Activated gamma-delta T cell treated with anti-CD3 and anti-CD28 coated beads, Interleukin-2, amount 50 U/mL, for 16 hours (primary cell): ENCODE data around the gene RNF183.
"Not testable (repeated sequence)": the region's sequence is repeated elsewhere in the genome, so short reads cannot be mapped to it uniquely, and the experiment has no call there.

ENCODE experiments used
- DNase-seq: peaks from one replicate; pipeline ENCODE4 v3.0.0-alpha.2; 2020; ENCODE audit warnings: low read depth

Gene RNF183

GRCh38 chr9:113316030-113316429, 12.9 kb upstream of the RNF183 start:
- DNase-seq: no peak

DNA sequence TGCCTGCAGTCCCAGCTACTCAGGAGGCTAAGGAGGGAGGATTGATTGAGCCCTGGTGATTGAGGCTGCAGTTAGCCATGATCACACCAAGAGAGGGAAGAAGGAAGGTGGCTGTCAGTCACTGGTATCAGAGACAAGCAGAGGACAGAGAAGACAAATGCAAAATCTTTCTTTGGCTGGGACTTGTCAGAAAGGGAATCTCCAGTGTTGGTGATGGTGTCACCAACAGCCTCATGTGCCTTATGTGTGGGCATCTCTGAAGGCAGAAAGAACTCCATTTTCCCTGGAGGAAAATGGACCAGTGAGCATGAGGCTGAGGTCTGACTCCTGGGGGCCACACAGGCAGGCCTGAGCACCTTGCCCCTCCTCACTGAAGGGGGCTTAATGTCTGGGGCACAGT, 12.1 kb upstream of the RNF183 start:
- DNase-seq: no peak

GRCh38 chr9:113313261-113313660, 10.1 kb upstream of the RNF183 start:
- no peak for DNase-seq

GRCh38 chr9:113311961-113312360, 8.8 kb upstream of the RNF183 start:
- DNase-seq: no peak

- no peak for DNase-seq
Observed at GRCh38 chr9:113310538-113310937, 7.4 kb upstream of the RNF183 start.

GRCh38 chr9:113309204-113309813, 6.1 kb upstream of the RNF183 start:
- DNase-seq: no peak

DNA sequence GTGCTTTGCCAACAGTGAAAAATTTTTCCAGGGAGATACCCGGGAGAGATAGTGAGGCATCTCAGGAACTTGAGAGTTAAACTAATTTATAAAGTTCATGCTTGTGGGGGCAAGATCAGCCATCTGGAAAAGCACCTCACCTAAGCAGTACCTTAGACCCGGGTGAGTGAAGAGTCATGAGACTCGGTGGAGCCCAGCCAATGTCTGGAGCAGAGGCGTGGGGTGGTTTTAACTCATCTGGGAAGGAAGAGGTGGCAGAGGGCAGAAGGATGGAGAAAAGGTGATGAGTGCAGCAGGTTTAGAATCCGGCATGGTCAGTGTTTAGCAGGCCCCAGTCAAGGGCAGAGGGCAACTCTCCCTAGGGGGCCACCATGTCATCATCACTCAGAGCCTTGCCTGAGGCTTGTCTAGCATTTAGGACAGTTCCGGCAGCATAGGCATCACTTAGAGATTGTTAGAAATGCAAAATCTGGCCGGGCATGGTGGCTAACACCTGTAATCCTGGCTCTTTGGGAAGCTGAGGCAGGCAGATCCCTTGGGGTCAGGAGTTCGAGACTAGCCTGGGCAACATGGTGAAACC, 4.3 kb upstream of the RNF183 start:
- no peak for DNase-seq

GRCh38 chr9:113306566-113306965, 3.4 kb upstream of the RNF183 start:
- DNase-seq: no peak

DNA sequence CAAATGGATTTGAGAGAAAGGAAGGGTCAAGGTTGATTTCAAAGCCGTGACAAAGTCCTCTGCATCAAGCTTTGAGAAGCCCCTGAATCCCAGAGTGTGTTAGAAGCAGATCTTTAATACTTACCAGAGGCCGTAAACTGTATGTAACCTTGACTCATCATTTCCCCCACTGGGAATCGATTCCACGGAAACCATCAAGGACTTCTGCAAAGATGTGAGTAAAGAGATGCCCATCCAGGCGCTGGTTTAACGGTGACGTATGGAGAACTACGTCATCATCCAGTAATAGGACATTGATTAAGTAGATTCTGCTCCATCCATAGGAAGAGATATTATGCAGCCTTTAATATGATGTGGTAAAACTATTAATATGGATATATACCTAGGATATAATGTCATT, 1.6 kb downstream of the RNF183 start:
- no peak for DNase-seq

DNA sequence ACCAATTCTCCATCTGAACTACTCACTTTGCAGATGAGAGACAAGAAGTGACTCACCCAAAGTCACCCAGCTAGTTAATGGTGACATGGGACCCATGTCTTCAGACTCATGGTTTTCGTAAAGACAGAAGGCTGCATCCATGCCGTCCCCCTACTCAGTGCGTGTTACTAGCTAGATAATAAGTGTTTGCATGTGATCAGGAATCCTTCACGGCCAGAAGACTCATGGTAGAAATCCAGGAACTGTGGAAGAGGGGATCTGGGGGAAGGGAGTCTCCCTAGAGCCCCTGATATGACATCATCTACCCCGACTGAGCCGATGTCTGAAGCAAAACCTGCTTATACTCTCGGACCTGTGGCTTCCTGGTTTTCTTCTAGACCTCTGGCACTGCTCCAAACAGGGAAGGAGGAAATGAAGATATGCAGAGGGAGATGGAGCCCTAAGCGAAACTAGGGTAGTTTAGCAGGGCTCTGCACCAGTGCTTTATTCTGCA, 3.3 kb downstream of the RNF183 start:
- no peak for DNase-seq

GRCh38 chr9:113298924-113299770, 4.0 kb downstream of the RNF183 start:
- DNase-seq: no peak

DNA sequence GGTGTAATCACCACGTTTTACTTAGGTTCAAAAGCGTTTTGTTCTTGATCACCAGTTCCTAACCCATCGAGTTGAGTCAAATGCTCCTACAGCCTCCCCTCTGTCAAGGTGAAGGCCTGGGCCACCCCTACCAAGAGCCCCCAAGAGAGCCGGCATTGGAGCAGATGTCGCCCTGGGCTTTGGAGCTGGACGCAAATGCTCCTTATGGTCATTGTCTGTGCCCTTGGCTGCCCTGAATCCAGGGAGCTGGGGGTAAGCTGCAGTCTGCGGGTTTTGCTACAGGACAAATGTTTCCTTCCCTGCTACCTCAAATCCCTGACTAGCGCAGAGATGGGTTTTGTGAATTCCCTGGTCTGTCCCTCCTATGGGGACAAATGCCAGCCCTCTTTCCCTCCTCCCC, 4.9 kb downstream of the RNF183 start:
- DNase-seq: no peak

DNA sequence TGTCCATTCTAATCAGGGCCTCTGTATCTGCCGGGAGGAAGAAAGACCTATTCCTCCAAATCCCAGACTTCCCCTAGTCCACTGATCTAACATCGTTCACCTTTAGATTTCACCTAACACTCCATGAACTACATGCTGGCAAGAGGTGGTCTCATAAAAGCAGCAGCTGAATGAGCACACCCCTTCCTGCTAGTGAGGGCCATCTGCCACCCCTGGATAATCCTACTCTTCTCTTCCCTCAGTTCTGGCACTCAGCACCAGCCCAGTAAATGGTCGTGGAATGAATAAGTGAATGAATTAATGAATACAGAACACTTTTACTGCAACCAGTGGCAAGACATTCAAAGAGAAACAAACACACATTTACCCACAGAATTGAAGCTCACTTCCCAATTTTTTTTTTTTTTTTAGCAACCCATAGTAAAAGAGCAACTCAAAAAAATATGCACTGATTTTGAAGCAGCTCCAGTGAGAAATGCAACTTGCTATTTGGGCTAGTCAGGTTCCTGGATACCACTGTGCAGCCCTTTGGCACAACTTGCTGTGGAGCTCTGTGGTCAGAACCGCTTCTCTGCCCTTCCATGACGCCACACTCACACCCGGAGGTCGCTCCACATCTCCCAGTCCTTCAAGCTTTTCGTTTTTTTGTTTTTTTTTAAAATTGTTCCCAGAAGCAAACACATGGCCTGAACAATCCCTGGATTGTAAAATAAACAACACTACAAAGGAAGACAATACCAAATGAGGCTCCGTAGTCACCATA, 6.2 kb downstream of the RNF183 start:
- DNase-seq: no peak

DNA sequence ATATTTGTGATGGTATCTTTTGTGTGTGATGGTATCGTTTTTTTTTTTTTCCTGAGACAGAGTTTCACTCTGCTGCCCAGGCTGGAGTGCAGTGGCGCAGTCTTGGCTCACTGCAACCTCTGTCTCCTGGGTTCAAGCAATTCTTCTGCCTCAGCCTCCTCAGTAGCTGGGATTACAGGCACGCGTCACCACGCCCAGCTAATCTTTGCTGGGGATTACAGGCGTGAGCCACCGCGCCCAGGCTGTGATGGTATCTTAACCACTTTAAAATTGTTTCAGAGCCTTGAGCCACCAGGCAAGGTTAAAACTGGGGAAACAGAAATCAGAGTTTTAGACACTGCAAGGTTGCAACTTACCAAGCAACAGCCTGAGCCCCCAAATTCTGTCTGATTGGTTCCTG, 6.9 kb downstream of the RNF183 start:
- DNase-seq: not testable (repeated sequence)

GRCh38 chr9:113293285-113293878, 9.8 kb downstream of the RNF183 start:
- DNase-seq: no peak

- DNase-seq: no peak
Observed at GRCh38 chr9:113290052-113290607, 13.0 kb downstream of the RNF183 start.

- no peak for DNase-seq
Observed at GRCh38 chr9:113289091-113289490, 14.1 kb downstream of the RNF183 start.

- DNase-seq: no peak
Observed at GRCh38 chr9:113281356-113281755, 21.8 kb downstream of the RNF183 start.

GRCh38 chr9:113278840-113279239, 24.3 kb downstream of the RNF183 start:
- no peak for DNase-seq

- DNase-seq: peak; percentile 92
Observed at GRCh38 chr9:113275157-113276131, 27.7 kb downstream of the RNF183 start, which contains the start of the genes CDC26 and PRPF4. TSS of gene CDC26 (minus strand) at chr9:113275572. CDS start at chr9:113272507, 3,065 bp downstream. TSS of gene PRPF4 (plus strand) at chr9:113275658. CDS start at chr9:113275744, 86 bp downstream.
